Measurements from ENCODE around the gene MTUS2. TPM values are rescaled to one million over a fixed set of nuclear protein-coding genes. Genes with fewer than 3 reads are reported as not detected.

MTUS2 gene
- total and polyA plus RNA-seq, 7 experiments from 2014 or later: 0.05 to 0.83 TPM; not detected in 5

DNA sequence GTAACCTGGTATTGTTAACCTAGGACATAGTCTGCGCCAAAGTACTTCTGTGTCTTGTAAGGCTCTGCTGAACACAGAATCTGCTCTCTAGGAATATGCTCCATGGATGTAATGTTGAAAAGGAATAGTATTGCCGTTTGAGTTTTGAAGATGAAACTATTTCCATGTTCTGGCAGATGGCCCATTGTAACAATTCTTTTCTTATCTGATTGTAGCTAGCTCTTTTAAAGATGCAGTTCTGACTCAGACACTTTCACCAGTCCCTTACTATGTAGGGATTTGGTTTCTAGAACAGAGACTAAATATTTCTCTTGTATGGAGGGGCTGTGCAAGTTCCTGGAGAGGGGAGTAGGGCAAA, 185.6 kb downstream of the MTUS2 start:
- intact Hi-C loops (cut with micrococcal nuclease): no loop called here
- H3K27me3 Mint-ChIP-seq: peaks cover 0 to 46% (median 15%) of the 10 kb centered on the region in 5 donors
- H3K36me3 ChIP-seq (ENCODE audit: control insufficient read depth in 2 of 3, insufficient read depth in 3 of 3, low read length in 3 of 3): no peaks in the 10 kb centered on the region
- peaks cover 0 to 6% (median 1%) of the 10 kb centered on the region in 5 donors for H3K36me3 Mint-ChIP-seq
- no peak overlapping the region for H3K27ac ChIP-seq (ENCODE audit: low read depth, low read length)
- no peak overlapping the region for H3K27ac Mint-ChIP-seq
- no peak overlapping the region for H3K4me3 ChIP-seq (ENCODE audit: low read length)
- CTCF ChIA-PET: interaction anchor here (0.6 kb wide), 1 partner anchor 58 kb away, joined by 3 read pairs; no protein-coding TSS in a partner anchor
- H3K4me3 Mint-ChIP-seq: no peak overlapping the region
- peaks cover 0 to 3% (median 0%) of the 10 kb centered on the region in 3 experiments for H3K9me3 ChIP-seq (ENCODE audit: control insufficient read depth in 2 of 3, low read length in 3 of 3)
- H3K4me1 ChIP-seq (ENCODE audit: control insufficient read depth in 2 of 2, insufficient read depth in 2 of 2, low read length in 2 of 2): no peaks in the 10 kb centered on the region
- POLR2A ChIA-PET: no interaction called here
- H3K4me1 Mint-ChIP-seq: no peaks in the 10 kb centered on the region
- DNase-seq: no peak
- no peak for ATAC-seq
- H3K9me3 Mint-ChIP-seq: peaks cover under 1 to 11% (median 3%) of the 10 kb centered on the region in 11 donors
- no peaks in the 10 kb centered on the region for H3K27me3 ChIP-seq (ENCODE audit: control insufficient read depth in 2 of 2, insufficient read depth in 2 of 2, low read length in 2 of 2)

DNA sequence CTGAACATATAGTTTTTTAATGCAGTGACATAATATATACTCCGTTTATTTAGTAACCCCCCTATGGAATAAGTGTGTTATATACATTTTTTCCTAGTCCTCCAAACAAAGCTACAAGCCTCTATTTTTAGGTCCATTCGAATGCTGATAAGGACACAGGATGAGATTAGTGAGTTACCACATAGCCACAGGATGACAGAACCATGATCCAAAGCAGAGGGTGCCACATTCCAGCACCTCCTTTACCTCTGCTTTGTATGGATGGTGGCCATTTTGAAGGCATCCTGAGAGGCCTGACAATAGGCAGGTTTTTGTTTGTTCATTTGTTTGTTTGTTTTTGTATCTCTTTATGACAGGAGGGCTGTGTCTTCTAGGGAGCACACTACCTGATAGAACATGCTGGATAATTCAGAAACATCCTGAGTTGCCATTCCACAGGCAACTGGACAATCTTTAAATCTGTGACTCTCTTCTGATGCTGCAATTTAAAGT, 186.3 kb downstream of the MTUS2 start:
- Mint-ChIP-seq H3K4me1 (no peaks in the 10 kb centered on the region), H3K36me3 (no peaks in the 10 kb centered on the region), H3K9me3 (peaks cover 0 to 5% (median 0%) of the 10 kb centered on the region in 11 donors), H3K4me3 (no peak overlapping the region), H3K27me3 (peaks cover 0 to 40% (median 10%) of the 10 kb centered on the region in 5 donors), H3K27ac (no peak overlapping the region)
- no peak for ATAC-seq
- Histone ChIP-seq H3K9me3 (ENCODE audit: control insufficient read depth in 2 of 3, low read length in 3 of 3) (no peaks in the 10 kb centered on the region), H3K27ac (ENCODE audit: low read depth, low read length) (no peak overlapping the region), H3K36me3 (ENCODE audit: control insufficient read depth in 2 of 3, insufficient read depth in 3 of 3, low read length in 3 of 3) (no peaks in the 10 kb centered on the region), H3K4me3 (ENCODE audit: low read length) (no peak overlapping the region), H3K4me1 (ENCODE audit: control insufficient read depth in 2 of 2, insufficient read depth in 2 of 2, low read length in 2 of 2) (no peaks in the 10 kb centered on the region), H3K27me3 (ENCODE audit: control insufficient read depth in 2 of 2, insufficient read depth in 2 of 2, low read length in 2 of 2) (no peaks in the 10 kb centered on the region)
- intact Hi-C loops (cut with micrococcal nuclease): no loop called here
- no peak for DNase-seq
- POLR2A ChIA-PET: no interaction called here
- CTCF ChIA-PET: interaction anchor here (0.6 to 0.7 kb wide), 2 partner anchors 37 to 58 kb away, joined by 3 read pairs; no protein-coding TSS in a partner anchor

DNA sequence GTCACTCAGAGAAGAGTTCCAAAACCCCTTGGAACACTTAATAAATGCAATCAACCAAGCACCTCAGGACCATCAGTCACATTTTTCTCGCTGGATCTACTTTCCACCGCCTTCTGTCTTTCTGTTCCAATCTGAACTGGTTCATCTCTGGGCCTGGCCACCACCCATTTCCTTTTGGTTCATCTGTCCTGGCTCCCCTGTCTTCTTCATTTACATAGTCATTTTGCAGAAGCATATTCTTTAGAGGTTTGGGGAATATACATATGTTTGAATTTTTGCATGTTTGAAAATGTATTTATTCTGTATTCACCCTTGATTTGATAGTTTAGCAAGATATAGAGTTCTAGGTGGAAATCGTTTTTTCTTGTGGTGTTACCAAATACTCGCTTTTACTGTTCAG, 188.2 kb downstream of the MTUS2 start:
- POLR2A ChIA-PET: no interaction called here
- Histone ChIP-seq H3K36me3 (ENCODE audit: control insufficient read depth in 2 of 3, insufficient read depth in 3 of 3, low read length in 3 of 3) (no peaks in the 10 kb centered on the region), H3K4me1 (ENCODE audit: control insufficient read depth in 2 of 2, insufficient read depth in 2 of 2, low read length in 2 of 2) (no peaks in the 10 kb centered on the region), H3K27me3 (ENCODE audit: control insufficient read depth in 2 of 2, insufficient read depth in 2 of 2, low read length in 2 of 2) (no peaks in the 10 kb centered on the region), H3K9me3 (ENCODE audit: control insufficient read depth in 2 of 3, low read length in 3 of 3) (no peaks in the 10 kb centered on the region), H3K27ac (ENCODE audit: low read depth, low read length) (no peak overlapping the region), H3K4me3 (ENCODE audit: low read length) (no peak overlapping the region)
- H3K27me3 Mint-ChIP-seq: peaks cover 0 to 27% (median 8%) of the 10 kb centered on the region in 5 donors
- ATAC-seq (no peak), DNase-seq (no peak)
- no peaks in the 10 kb centered on the region for H3K36me3 Mint-ChIP-seq
- CTCF ChIA-PET: no interaction called here
- no peaks in the 10 kb centered on the region for H3K4me1 Mint-ChIP-seq
- intact Hi-C loops (cut with micrococcal nuclease): no loop called here
- H3K27ac Mint-ChIP-seq: no peak overlapping the region
- H3K9me3 Mint-ChIP-seq: peaks cover 0 to 2% (median 0%) of the 10 kb centered on the region in 11 donors
- H3K4me3 Mint-ChIP-seq: no peak overlapping the region

DNA sequence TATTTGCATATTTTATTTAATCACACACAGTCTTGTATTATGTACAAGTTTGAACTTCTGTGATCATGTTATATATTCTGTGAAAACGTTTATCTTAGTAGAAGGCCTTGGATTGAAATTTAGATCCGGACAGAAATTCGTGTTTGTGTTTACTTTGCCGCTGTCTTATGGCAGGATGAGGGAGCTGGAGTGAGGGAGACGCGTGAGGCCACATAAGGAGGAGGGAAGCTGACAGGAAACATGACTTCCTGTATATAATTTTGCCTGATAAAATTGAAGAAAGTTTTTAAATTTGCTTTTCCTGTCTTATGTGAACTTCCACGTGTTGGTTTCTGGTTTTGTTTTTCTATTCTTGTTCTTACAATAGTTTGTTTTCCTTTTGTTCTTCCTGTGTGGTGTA, 200.2 kb downstream of the MTUS2 start:
- ChIA-PET CTCF (no interaction called here), POLR2A (no interaction called here)
- Histone ChIP-seq H3K9me3 (ENCODE audit: control insufficient read depth in 2 of 3, low read length in 3 of 3) (no peaks in the 10 kb centered on the region), H3K27ac (ENCODE audit: low read depth, low read length) (no peak overlapping the region), H3K4me3 (ENCODE audit: low read length) (no peak overlapping the region), H3K27me3 (ENCODE audit: control insufficient read depth in 2 of 2, insufficient read depth in 2 of 2, low read length in 2 of 2) (no peaks in the 10 kb centered on the region), H3K36me3 (ENCODE audit: control insufficient read depth in 2 of 3, insufficient read depth in 3 of 3, low read length in 3 of 3) (no peaks in the 10 kb centered on the region), H3K4me1 (ENCODE audit: control insufficient read depth in 2 of 2, insufficient read depth in 2 of 2, low read length in 2 of 2) (no peaks in the 10 kb centered on the region)
- ATAC-seq: no peak
- intact Hi-C loops (cut with micrococcal nuclease): no loop called here
- DNase-seq: no peak
- Mint-ChIP-seq H3K36me3 (peaks cover 0 to 1% (median 0%) of the 10 kb centered on the region in 5 donors), H3K9me3 (peaks cover 0 to 7% (median 0%) of the 10 kb centered on the region in 11 donors), H3K4me1 (peaks cover 5 to 13% (median 7%) of the 10 kb centered on the region in 7 donors), H3K27me3 (no peaks in the 10 kb centered on the region), H3K4me3 (peak overlapping the region in 2 of 10 donors; percentile 29 to 54), H3K27ac (peak overlapping the region in 2 of 9 donors; percentile 33 to 72)

DNA sequence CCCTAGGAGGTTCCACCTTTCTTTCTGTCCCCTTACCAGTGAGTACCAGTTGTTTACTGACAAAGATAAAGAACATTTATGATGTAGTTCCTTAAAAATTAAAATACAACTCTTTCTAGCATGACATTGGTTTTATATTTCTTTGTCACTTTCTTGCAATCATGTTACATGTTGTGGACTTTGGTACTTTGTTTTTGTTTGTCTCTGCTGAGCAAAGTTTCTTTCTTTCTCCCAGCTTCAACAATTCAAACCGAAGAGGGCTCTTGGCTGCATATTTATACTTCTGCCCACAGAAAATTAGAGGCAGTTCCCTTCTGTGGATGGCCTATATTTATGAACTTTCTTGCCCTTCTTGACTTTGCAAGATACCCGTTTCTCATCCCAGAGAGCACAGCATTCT, 201.2 kb downstream of the MTUS2 start:
- no peak overlapping the region for H3K4me3 ChIP-seq (ENCODE audit: low read length)
- no peaks in the 10 kb centered on the region for H3K27me3 ChIP-seq (ENCODE audit: control insufficient read depth in 2 of 2, insufficient read depth in 2 of 2, low read length in 2 of 2)
- intact Hi-C loops (cut with micrococcal nuclease): no loop called here
- ChIA-PET CTCF (no interaction called here), POLR2A (no interaction called here)
- H3K4me3 Mint-ChIP-seq: no peak overlapping the region
- no peaks in the 10 kb centered on the region for H3K4me1 ChIP-seq (ENCODE audit: control insufficient read depth in 2 of 2, insufficient read depth in 2 of 2, low read length in 2 of 2)
- H3K9me3 ChIP-seq (ENCODE audit: control insufficient read depth in 2 of 3, low read length in 3 of 3): no peaks in the 10 kb centered on the region
- no peak overlapping the region for H3K27ac Mint-ChIP-seq
- no peaks in the 10 kb centered on the region for H3K27me3 Mint-ChIP-seq
- DNase-seq (no peak), ATAC-seq (no peak)
- H3K36me3 Mint-ChIP-seq: peaks cover 0 to 3% (median 0%) of the 10 kb centered on the region in 5 donors
- H3K27ac ChIP-seq (ENCODE audit: low read depth, low read length): no peak overlapping the region
- H3K4me1 Mint-ChIP-seq: peaks cover 5 to 13% (median 7%) of the 10 kb centered on the region in 7 donors
- H3K9me3 Mint-ChIP-seq: peaks cover 0 to 7% (median 0%) of the 10 kb centered on the region in 11 donors
- H3K36me3 ChIP-seq (ENCODE audit: control insufficient read depth in 2 of 3, insufficient read depth in 3 of 3, low read length in 3 of 3): no peaks in the 10 kb centered on the region

- Histone ChIP-seq H3K4me1 (ENCODE audit: control insufficient read depth in 2 of 2, insufficient read depth in 2 of 2, low read length in 2 of 2) (no peaks in the 10 kb centered on the region), H3K4me3 (ENCODE audit: low read length) (no peak overlapping the region), H3K36me3 (ENCODE audit: control insufficient read depth in 2 of 3, insufficient read depth in 3 of 3, low read length in 3 of 3) (no peaks in the 10 kb centered on the region), H3K27me3 (ENCODE audit: control insufficient read depth in 2 of 2, insufficient read depth in 2 of 2, low read length in 2 of 2) (no peaks in the 10 kb centered on the region), H3K27ac (ENCODE audit: low read depth, low read length) (no peak overlapping the region), H3K9me3 (ENCODE audit: control insufficient read depth in 2 of 3, low read length in 3 of 3) (no peaks in the 10 kb centered on the region)
- Mint-ChIP-seq H3K27me3 (no peaks in the 10 kb centered on the region), H3K27ac (no peak overlapping the region), H3K4me1 (peaks cover 5 to 13% (median 7%) of the 10 kb centered on the region in 7 donors), H3K36me3 (peaks cover 0 to 3% (median 0%) of the 10 kb centered on the region in 5 donors), H3K9me3 (peaks cover 0 to 7% (median 0%) of the 10 kb centered on the region in 11 donors), H3K4me3 (no peak overlapping the region)
- DNase-seq (no peak), ATAC-seq (no peak)
- CTCF ChIA-PET: no interaction called here
- intact Hi-C loops (cut with micrococcal nuclease): no loop called here
- POLR2A ChIA-PET: no interaction called here
These were observed 201.6 kb downstream of the MTUS2 start for GRCh38 chr13:29021717-29022116.

DNA sequence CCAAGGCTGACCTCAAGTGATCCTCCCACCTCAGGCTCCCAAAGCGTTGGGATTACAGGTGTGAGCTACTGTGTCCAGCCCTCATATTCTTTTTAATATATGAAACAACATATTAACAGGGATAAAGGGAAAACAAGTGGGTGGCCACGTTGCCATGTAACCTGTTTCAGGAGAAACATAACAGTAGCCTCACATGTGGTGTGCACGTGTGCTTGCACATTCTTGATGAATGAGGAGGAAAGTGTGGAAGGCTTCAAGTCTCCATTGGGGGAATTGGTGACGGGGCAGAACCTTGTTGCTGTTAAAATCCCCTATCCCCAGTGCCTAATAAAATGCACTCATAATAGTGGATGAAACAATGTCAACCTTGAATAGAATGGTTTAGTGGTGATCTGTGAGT, 202.3 kb downstream of the MTUS2 start:
- Mint-ChIP-seq H3K4me3 (no peak overlapping the region), H3K9me3 (peaks cover 0 to 7% (median 0%) of the 10 kb centered on the region in 11 donors), H3K27me3 (no peaks in the 10 kb centered on the region), H3K4me1 (peaks cover 5 to 13% (median 7%) of the 10 kb centered on the region in 7 donors), H3K36me3 (peaks cover 0 to 3% (median 0%) of the 10 kb centered on the region in 5 donors), H3K27ac (no peak overlapping the region)
- no peak for ATAC-seq
- intact Hi-C loops (cut with micrococcal nuclease): no loop called here
- POLR2A ChIA-PET: no interaction called here
- no peaks in the 10 kb centered on the region for H3K9me3 ChIP-seq (ENCODE audit: control insufficient read depth in 2 of 3, low read length in 3 of 3)
- H3K27ac ChIP-seq (ENCODE audit: low read depth, low read length): no peak overlapping the region
- no peak overlapping the region for H3K4me3 ChIP-seq (ENCODE audit: low read length)
- H3K4me1 ChIP-seq (ENCODE audit: control insufficient read depth in 2 of 2, insufficient read depth in 2 of 2, low read length in 2 of 2): no peaks in the 10 kb centered on the region
- no peaks in the 10 kb centered on the region for H3K27me3 ChIP-seq (ENCODE audit: control insufficient read depth in 2 of 2, insufficient read depth in 2 of 2, low read length in 2 of 2)
- CTCF ChIA-PET: no interaction called here
- H3K36me3 ChIP-seq (ENCODE audit: control insufficient read depth in 2 of 3, insufficient read depth in 3 of 3, low read length in 3 of 3): no peaks in the 10 kb centered on the region
- DNase-seq: no peak
